Measurements from ENCODE around the gene MYL12A.

Gene MYL12A

DNA sequence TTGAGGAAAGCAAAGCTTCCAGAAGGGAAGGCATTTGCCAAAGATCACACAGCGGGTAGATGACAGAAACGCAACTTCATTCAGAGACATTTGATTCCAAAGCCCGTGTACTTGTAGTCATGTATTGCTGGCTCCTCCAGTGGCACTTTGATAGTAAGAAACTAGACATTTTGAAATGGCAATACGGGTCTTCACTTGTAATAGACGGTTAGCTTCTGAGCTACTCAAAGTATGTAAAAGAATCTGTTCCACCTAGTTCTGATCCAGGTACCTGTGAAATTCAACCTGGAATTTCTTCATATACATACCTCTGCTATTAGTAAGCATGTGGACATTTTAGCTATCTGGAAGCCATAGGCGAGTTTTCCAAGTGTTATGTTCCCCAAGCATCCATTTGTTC is 26.1 kb upstream of the MYL12A start:
- no peaks in the 10 kb centered on the region for H3K36me3 ChIP-seq
- H3K4me3 ChIP-seq, result no peak overlapping the region
- H3K27ac ChIP-seq, result peak overlapping the region in 1 of 2 donors; percentile 80
- peaks cover 0 to 29% (median 2%) of the 10 kb centered on the region in 4 donors for H3K4me1 ChIP-seq
- DNase-seq, result no peak
- intact Hi-C loops (cut with DNase I; ENCODE audit: low total_unique reads), result loop anchor here (10.0 kb wide), 1 partner anchor 57 kb away; no protein-coding TSS in a partner anchor
- H3K9me3 ChIP-seq, result no peaks in the 10 kb centered on the region
- TF ChIP-seq, protein P1, sequence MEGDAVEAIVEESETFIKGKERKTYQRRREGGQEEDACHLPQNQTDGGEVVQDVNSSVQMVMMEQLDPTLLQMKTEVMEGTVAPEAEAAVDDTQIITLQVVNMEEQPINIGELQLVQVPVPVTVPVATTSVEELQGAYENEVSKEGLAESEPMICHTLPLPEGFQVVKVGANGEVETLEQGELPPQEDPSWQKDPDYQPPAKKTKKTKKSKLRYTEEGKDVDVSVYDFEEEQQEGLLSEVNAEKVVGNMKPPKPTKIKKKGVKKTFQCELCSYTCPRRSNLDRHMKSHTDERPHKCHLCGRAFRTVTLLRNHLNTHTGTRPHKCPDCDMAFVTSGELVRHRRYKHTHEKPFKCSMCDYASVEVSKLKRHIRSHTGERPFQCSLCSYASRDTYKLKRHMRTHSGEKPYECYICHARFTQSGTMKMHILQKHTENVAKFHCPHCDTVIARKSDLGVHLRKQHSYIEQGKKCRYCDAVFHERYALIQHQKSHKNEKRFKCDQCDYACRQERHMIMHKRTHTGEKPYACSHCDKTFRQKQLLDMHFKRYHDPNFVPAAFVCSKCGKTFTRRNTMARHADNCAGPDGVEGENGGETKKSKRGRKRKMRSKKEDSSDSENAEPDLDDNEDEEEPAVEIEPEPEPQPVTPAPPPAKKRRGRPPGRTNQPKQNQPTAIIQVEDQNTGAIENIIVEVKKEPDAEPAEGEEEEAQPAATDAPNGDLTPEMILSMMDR (IDR thresholded peaks at IDR 0.05), result no peak
- no peaks in the 10 kb centered on the region for H3K27me3 ChIP-seq

DNA sequence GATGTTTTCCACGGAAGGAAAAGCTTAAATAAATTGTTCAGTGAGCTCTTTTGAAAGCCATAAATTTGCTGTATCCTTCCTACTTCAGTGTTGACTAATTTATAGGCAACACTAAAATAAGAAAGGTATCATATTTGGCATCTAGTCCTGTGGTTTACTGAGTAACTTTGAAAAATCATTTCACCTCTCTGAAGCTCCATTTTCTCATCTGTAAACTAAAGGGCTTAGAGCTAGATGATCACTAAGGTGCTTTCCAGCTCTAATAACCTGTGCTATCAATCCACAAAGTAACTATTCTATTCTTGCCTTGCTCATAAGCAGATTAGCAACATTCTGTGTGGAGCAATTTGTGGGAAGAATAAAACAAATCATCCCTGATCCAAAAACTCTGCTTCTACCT is 24.2 kb upstream of the MYL12A start:
- intact Hi-C loops (cut with DNase I; ENCODE audit: low total_unique reads), result loop anchor here (10.0 kb wide), 1 partner anchor 59 kb away; no protein-coding TSS in a partner anchor
- TF ChIP-seq, protein P1 (IDR thresholded peaks at IDR 0.05), result no peak
- Histone ChIP-seq H3K4me3 (no peak overlapping the region), H3K27ac (no peak overlapping the region), H3K36me3 (no peaks in the 10 kb centered on the region), H3K4me1 (peaks cover 0 to 15% (median 0%) of the 10 kb centered on the region in 4 donors), H3K27me3 (no peaks in the 10 kb centered on the region), H3K9me3 (no peaks in the 10 kb centered on the region)
- no peak for DNase-seq

- no peaks in the 10 kb centered on the region for H3K36me3 ChIP-seq
- intact Hi-C loops (cut with DNase I; ENCODE audit: low total_unique reads), result loop anchor here (10.0 kb wide), 1 partner anchor 59 kb away; no protein-coding TSS in a partner anchor
- H3K27me3 ChIP-seq, result no peaks in the 10 kb centered on the region
- TF ChIP-seq, protein P1 (IDR thresholded peaks at IDR 0.05), result no peak
- no peak overlapping the region for H3K4me3 ChIP-seq
- H3K27ac ChIP-seq, result no peak overlapping the region
- H3K9me3 ChIP-seq, result no peaks in the 10 kb centered on the region
- DNase-seq, result no peak
- peaks cover 0 to 15% (median 0%) of the 10 kb centered on the region in 4 donors for H3K4me1 ChIP-seq
Observed at GRCh38 chr18:3224223-3224622, 23.4 kb upstream of the MYL12A start.

- no peaks in the 10 kb centered on the region for H3K36me3 ChIP-seq
- H3K9me3 ChIP-seq, result no peaks in the 10 kb centered on the region
- H3K4me1 ChIP-seq, result peaks cover 0 to 7% (median 0%) of the 10 kb centered on the region in 4 donors
- no peaks in the 10 kb centered on the region for H3K27me3 ChIP-seq
- TF ChIP-seq, protein P1 (IDR thresholded peaks at IDR 0.05), result no peak
- no peak overlapping the region for H3K4me3 ChIP-seq
- DNase-seq, result no peak
- H3K27ac ChIP-seq, result no peak overlapping the region
- intact Hi-C loops (cut with DNase I; ENCODE audit: low total_unique reads), result loop anchor here (10.0 kb wide), 1 partner anchor 61 kb away; no protein-coding TSS in a partner anchor
Observed at GRCh38 chr18:3225588-3225987, 22.0 kb upstream of the MYL12A start.

DNA sequence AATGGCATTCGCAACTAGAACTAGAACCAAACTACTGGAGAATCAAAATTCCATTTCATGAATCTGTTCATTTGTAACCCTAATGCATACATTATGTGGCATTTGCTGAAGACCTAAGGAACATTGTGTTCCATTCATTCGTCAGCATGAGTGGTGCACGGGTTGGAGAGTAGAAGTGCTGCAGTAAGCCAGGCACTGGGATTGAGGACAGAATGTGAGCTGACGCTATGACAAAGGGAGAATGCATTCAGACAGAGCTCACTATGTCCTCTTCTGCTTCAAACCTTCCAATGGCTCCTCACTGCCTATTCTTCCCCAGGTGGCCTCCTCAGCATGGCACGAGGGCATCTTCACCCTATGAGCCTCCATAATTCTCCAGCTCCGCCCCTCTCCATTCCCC is 21.6 kb upstream of the MYL12A start:
- Histone ChIP-seq H3K4me1 (peaks cover 0 to 3% (median 0%) of the 10 kb centered on the region in 4 donors), H3K4me3 (no peak overlapping the region), H3K27ac (no peak overlapping the region), H3K9me3 (no peaks in the 10 kb centered on the region), H3K36me3 (no peaks in the 10 kb centered on the region), H3K27me3 (no peaks in the 10 kb centered on the region)
- intact Hi-C loops (cut with DNase I; ENCODE audit: low total_unique reads), result loop anchor here (10.0 kb wide), 1 partner anchor 61 kb away; no protein-coding TSS in a partner anchor
- TF ChIP-seq, protein P1 (IDR thresholded peaks at IDR 0.05), result no peak
- DNase-seq, result no peak

Measured in tibial artery (tissue), 4 donors.